Hindlimb muscle (tissue), 1 donor: ENCODE results near the gene MUSK. TPM values are rescaled to one million over a fixed set of nuclear protein-coding genes. Genes with fewer than 3 reads are reported as not detected.
"Not testable (repeated sequence)": the region's sequence is repeated elsewhere in the genome, so short reads cannot be mapped to it uniquely, and the experiment has no call there.

Experiments used
- DNase-seq: peaks from one replicate; pipeline ENCODE4 v3.0.0-alpha.2; 2013
- polyA plus RNA-seq: library from polyadenylated mRNA; unstranded; fragments of 120-200 nt; gene quantifications from one replicate; pipeline ENCODE4 v1.2.1, GENCODE V29; 2013; ENCODE audit not compliant: insufficient read length

The MUSK gene
- polyA plus RNA-seq, 1 donor, result 10.2 TPM

GRCh38 chr9:110695846-110696245 lies 27.3 kb downstream of the MUSK start:
- DNase-seq, result not testable (repeated sequence)

DNA sequence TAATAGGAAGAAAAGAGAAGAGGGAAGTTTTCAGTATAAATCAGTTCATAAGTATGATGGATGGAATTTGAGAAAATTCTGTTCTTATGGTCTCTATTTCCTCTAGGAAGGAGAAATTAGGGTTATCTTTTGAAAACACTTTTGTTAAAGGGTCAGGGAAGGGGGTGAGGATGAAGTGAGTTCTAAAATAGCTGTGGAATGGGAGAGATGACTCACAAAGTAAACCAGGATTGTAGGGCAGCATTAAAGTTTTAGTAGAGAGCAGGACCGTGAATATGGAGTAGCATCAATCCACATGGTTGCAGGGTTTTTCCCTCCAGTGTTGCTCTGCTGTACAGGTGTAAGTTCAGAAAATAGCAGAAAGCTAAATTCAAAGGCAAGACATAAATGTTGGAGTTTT lies 32.4 kb downstream of the MUSK start:
- no peak for DNase-seq

- DNase-seq, result no peak
These were observed 35.1 kb downstream of the MUSK start for GRCh38 chr9:110703669-110704068.

- DNase-seq, result no peak
These were observed 38.8 kb downstream of the MUSK start for GRCh38 chr9:110707419-110707818.

- DNase-seq, result no peak
These were observed 41.8 kb downstream of the MUSK start for GRCh38 chr9:110710420-110710819.

DNA sequence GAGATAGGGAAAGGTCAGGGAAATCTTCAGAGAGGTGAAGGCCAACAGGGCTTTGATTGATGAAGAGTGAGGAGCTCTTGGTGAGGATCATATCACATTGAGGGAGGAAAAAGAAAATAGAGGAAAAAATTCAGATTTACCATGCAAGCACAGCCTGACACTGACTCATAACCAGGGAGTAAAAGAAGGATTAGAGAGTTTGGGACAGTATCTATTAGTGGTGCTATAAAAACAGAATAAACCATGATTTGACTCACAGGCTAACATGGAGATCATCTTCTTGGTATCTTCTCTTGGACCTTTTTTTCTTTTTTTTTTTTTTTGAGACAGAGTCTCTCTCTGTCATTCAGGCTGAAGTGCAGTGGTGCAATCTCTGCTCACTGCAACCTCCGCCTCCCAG lies 44.4 kb downstream of the MUSK start:
- no peak for DNase-seq

DNA sequence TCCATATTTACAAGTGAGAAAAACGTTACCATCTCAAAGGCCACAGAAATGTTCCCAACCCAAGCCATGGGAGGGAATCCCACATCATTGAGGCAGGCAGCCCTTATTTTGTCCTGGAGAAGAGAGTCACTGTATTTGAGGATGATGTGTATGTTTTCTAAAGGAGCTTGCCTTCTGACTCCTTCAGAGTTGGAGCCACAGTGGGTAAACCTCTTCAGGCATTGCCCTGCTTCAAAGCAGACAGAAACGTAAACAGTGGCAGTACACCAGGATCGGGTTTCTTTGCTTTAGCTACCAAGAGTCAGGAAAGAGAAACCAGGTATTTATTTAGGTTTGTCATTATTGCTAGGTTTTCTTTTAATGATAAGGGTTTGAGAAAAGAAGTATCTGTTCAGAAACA lies 45.7 kb downstream of the MUSK start:
- no peak for DNase-seq

DNA sequence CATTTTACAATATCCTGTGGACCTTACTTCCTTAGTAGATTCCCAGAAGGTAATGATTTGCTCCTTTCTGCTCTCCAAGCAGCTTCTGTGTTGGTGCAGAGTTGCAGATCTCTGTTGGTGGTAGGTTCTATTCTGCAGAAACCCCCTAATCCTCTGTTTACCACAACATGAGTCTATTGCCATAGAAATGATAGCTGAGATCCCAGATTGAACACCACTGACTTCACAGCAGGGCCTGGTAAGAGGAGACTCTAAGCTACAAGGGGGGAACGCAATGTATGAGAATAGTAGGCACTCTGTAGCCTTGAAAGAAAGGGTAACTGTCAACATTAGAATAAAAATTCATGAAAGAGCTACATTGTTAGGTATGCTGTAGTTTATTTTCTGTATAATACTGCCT lies 59.5 kb downstream of the MUSK start:
- no peak for DNase-seq

- no peak for DNase-seq
These were observed 61.0 kb downstream of the MUSK start for GRCh38 chr9:110729641-110730040.

- DNase-seq, result no peak
These were observed 62.9 kb downstream of the MUSK start for GRCh38 chr9:110731437-110732028.

GRCh38 chr9:110738982-110739381 lies 70.4 kb downstream of the MUSK start:
- DNase-seq, result no peak

GRCh38 chr9:110742741-110743371 lies 74.3 kb downstream of the MUSK start:
- DNase-seq, result peak; percentile 61

DNA sequence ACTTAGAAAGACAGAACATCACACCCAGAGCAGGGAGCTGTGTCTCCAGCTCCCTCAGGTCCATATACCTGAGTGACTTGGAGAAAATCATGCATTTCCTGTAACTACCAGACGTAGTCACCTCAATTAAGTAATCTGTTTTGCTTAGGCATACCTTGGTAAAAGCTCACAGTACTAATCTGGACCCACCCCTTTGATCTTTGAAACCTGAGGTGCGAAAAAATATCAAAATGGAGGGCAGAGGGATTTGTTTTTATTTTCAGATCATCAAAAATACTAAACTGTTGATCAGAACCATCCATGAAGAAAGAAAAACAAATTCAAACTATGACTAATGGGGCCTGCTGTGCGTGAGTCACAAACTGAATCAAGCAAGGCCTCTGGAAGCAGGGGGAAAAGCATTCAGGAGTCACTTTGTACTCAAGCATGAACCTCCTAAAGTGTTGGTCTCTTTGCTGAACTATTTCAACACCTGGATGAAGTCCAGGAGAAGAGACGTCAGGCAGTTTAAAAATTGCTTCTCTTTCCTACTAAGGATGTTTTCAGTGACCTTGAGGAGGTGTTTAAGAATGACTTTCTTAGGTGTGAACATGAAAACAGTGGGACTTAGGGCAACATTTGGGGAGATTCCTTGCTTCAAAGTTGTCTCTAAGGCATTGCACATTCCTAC lies 76.3 kb downstream of the MUSK start:
- peak; percentile 46 for DNase-seq

DNA sequence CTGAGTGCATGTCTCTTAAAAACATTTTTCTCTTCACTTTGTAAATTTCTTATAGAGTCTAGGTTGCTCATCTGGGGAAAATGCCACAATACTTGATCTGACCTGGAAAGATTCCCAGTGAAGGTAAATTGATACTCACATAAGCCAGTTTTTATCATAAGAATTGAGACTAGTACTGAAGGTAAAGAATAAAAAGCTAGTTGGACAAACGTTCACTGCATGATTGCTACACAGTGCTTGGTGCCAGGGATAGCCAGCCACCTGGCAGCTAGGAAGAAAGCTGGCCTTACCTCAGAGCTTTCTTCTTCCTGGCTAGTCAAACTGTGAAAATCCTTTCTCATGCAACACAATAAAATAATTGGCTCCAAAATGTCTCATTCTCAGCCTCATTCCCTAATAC lies 77.1 kb downstream of the MUSK start:
- DNase-seq, result peak; percentile 46

GRCh38 chr9:110746211-110746930 lies 77.8 kb downstream of the MUSK start:
- no peak for DNase-seq

DNA sequence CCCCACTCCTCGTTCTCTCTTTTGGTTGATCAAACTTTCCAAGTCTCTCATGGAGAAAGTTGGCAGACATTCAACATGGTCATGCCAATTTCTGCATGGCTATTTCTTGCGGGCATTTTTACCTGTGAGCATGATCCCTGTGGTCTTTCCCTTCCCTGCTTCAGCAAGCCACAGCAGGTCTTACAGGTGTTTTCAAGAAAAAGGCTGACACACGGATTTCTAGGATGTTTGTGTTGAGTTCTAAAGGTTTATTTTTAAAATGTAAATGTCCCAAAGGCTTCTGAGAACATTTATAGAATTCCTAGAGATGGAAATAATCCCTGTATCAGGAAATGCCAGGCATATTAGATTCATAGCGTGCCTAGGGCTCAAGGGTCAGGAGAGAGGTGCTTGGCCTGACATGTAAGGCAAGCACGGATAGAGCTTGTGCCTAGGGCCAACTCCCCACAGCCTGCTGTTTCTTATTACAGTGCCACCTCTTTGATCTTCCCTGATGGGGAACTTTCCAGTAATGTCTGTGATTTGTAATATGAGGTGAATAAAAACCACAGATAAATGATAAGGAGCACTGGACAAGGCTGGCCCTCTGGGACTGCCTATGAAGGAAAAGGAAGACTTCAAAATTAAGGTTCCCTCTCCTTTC lies 79.8 kb downstream of the MUSK start:
- DNase-seq, result no peak

DNA sequence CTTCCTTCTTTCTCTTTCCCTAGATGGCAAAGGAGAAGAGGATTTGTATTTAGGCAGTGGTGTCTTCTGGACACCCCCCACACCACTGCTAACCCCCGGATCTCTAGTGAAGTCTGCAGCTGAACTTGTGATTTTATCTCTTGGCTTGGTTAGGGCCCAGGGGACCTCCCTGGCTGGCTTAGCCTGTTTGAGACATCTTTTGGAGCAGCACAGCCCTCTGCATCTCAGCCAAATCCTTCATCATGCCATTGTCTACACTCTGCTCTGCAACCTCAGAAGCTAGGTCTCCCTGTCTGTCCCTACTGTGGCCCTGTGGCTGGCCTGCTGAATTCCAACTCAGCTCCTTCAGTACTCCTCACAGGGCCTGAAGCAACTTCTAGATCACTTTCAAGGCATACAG lies 81.7 kb downstream of the MUSK start:
- DNase-seq, result no peak

DNA sequence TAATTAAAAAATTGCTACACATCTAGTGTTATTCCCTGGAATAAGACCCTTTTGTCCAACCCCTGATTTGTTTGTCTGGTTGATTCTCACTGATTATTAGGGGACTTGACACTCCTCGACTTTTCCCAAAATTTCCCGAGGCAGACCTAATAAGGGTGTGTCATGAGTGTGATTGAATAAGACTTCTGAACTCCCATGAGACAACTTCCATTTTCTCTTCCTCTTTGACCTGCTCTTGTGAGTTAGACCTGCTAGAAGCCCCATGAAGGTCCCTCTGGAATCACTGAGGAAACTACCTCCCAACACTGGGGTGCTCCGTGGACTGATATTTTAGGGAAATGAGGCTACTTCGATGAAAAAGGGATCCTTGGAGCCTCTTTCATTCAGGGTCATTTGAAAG lies 83.4 kb downstream of the MUSK start:
- no peak for DNase-seq

GRCh38 chr9:110752766-110753165 lies 84.2 kb downstream of the MUSK start:
- DNase-seq, result no peak

GRCh38 chr9:110753731-110754231 lies 85.2 kb downstream of the MUSK start:
- DNase-seq, result no peak

GRCh38 chr9:110755179-110755578 lies 86.6 kb downstream of the MUSK start:
- DNase-seq, result no peak

- DNase-seq, result no peak
These were observed 89.6 kb downstream of the MUSK start for GRCh38 chr9:110758201-110758600.

- DNase-seq, result no peak
These were observed 94.2 kb downstream of the MUSK start for GRCh38 chr9:110762783-110763182.
